Activated effector memory CD4-positive, alpha-beta T cell treated with Interleukin-2 at 50 U/mL for 16 hours (primary cell): ENCODE results near the gene DRICH1.
"Not testable (repeated sequence)": the region's sequence is repeated elsewhere in the genome, so short reads cannot be mapped to it uniquely, and the experiment has no call there.

Experiments
- DNase-seq: peaks from one replicate; pipeline ENCODE4 v3.0.0-alpha.2; 2020

Gene DRICH1

GRCh38 chr22:23597576-23598268 lies 34.4 kb downstream of the DRICH1 start:
- DNase-seq: not testable (repeated sequence)

- not testable (repeated sequence) for DNase-seq
These were observed 36.2 kb downstream of the DRICH1 start for GRCh38 chr22:23595904-23596303.

GRCh38 chr22:23591846-23592245 lies 40.3 kb downstream of the DRICH1 start:
- no peak for DNase-seq

- peak; percentile 23 for DNase-seq
These were observed 40.8 kb downstream of the DRICH1 start for GRCh38 chr22:23591201-23591791.

GRCh38 chr22:23583836-23584235 lies 48.3 kb downstream of the DRICH1 start:
- no peak for DNase-seq

- no peak for DNase-seq
These were observed 49.0 kb downstream of the DRICH1 start for GRCh38 chr22:23583153-23583552.

- DNase-seq: no peak
These were observed 50.9 kb downstream of the DRICH1 start for GRCh38 chr22:23581260-23581650.

GRCh38 chr22:23580576-23581259 lies 51.4 kb downstream of the DRICH1 start:
- DNase-seq: no peak

GRCh38 chr22:23579870-23580575 lies 52.1 kb downstream of the DRICH1 start, which contains the start of gene IGLL1:
TSS of gene IGLL1 (minus strand) at chr22:23580290. CDS start at chr22:23580190, 100 bp downstream.
- DNase-seq: no peak

GRCh38 chr22:23579280-23579679 lies 52.8 kb downstream of the DRICH1 start:
- DNase-seq: no peak

GRCh38 chr22:23578306-23578705 lies 53.8 kb downstream of the DRICH1 start:
- no peak for DNase-seq

- DNase-seq: no peak
These were observed 55.4 kb downstream of the DRICH1 start for GRCh38 chr22:23576681-23577080.

- no peak for DNase-seq
These were observed 56.5 kb downstream of the DRICH1 start for GRCh38 chr22:23575601-23576000.

- DNase-seq: no peak
These were observed 57.2 kb downstream of the DRICH1 start for GRCh38 chr22:23574877-23575276.

- no peak for DNase-seq
These were observed 57.7 kb downstream of the DRICH1 start for GRCh38 chr22:23574371-23574811.

- not testable (repeated sequence) for DNase-seq
These were observed 58.4 kb downstream of the DRICH1 start for GRCh38 chr22:23573701-23574235.

GRCh38 chr22:23573106-23573505 lies 59.0 kb downstream of the DRICH1 start:
- not testable (repeated sequence) for DNase-seq

- DNase-seq: no peak
These were observed 60.6 kb downstream of the DRICH1 start for GRCh38 chr22:23571486-23571885.

GRCh38 chr22:23570681-23571080 lies 61.4 kb downstream of the DRICH1 start:
- no peak for DNase-seq

GRCh38 chr22:23569716-23570115 lies 62.4 kb downstream of the DRICH1 start:
- DNase-seq: no peak

- DNase-seq: no peak
These were observed 62.8 kb downstream of the DRICH1 start for GRCh38 chr22:23569291-23569690.

GRCh38 chr22:23566705-23567475 lies 65.2 kb downstream of the DRICH1 start:
- DNase-seq: no peak
